IMR-90 (cell line): Measurements from ENCODE around the gene TCERG1. TPM values are rescaled to one million over a fixed set of nuclear protein-coding genes. Genes with fewer than 3 reads are reported as not detected.

Source experiments
- ATAC-seq: fragments of 200-7000 bp; cut with Tn5 transposase; 2 replicates; pipeline ENCODE4 v1.9.1; 2020; ENCODE audit warnings: low read depth, mild to moderate bottlenecking, moderate library complexity
- BruUV-seq: library from RNA; stranded (reverse); fragments of 400-500 nt; replicated peaks from 2 replicates; lab custom pipeline; 2021; lab: Mats Ljungman, UMichigan
- CTCF ChIA-PET: fragments of 300-600 bp; formaldehyde crosslinking; extraction: SDS; loops from one replicate; lab custom pipeline; 2021; ENCODE audit warnings: antibody characterized with exemption; lab: Yijun Ruan, JAX
- POLR2A ChIA-PET: fragments of 300-600 bp; sonication (Branson Sonifier 250); formaldehyde crosslinking; loops from one replicate; lab custom pipeline; 2022; ENCODE audit warnings: antibody characterized with exemption; ENCODE audit not compliant: unreplicated experiment; lab: Charles Lee
- DNase-seq: peaks from one replicate; pipeline ENCODE4 v3.0.0; 2013
- H2AFZ ChIP-seq: replicated peaks from 2 replicates; pipeline ENCODE3; 2013; ENCODE audit warnings: low read length, mild to moderate bottlenecking; ENCODE audit not compliant: poor library complexity
- H2AK5ac ChIP-seq: 2 replicates; pipeline ENCODE4 v1.6.1; 2013; ENCODE audit warnings: low read depth, low read length, inconsistent platforms
- H2AK9ac ChIP-seq: replicated peaks from 2 replicates; pipeline ENCODE3; 2013; ENCODE audit warnings: mild to moderate bottlenecking, low read depth, low read length, moderate library complexity; ENCODE audit not compliant: poor library complexity
- H2BK120ac ChIP-seq: 2 replicates; pipeline ENCODE4 v1.6.1; 2013; ENCODE audit warnings: low read depth, low read length, inconsistent platforms
- H2BK15ac ChIP-seq: 3 replicates; pipeline ENCODE4 v1.6.1; 2013; ENCODE audit warnings: low read depth, low read length, inconsistent platforms
- H2BK20ac ChIP-seq: 2 replicates; pipeline ENCODE4 v1.6.1; 2013; ENCODE audit warnings: low read depth, mild to moderate bottlenecking, inconsistent platforms, low read length, moderate library complexity
- H2BK5ac ChIP-seq: 2 replicates; pipeline ENCODE4 v1.6.1; 2013; ENCODE audit warnings: mild to moderate bottlenecking, low read depth, low read length, inconsistent platforms; ENCODE audit not compliant: poor library complexity, severe bottlenecking
- H3K14ac ChIP-seq: replicated peaks from 2 replicates; pipeline ENCODE4 v1.6.1; 2013; ENCODE audit warnings: low read depth, low read length, inconsistent platforms
- H3K18ac ChIP-seq: 2 replicates; pipeline ENCODE4 v1.6.1; 2013; ENCODE audit warnings: low read depth, low read length, control low read depth
- H3K23ac ChIP-seq: 2 replicates; pipeline ENCODE4 v1.6.1; 2013; ENCODE audit warnings: low read depth, low read length, inconsistent platforms
- H3K27ac ChIP-seq: 2 replicates; pipeline ENCODE4 v1.5.1; 2013; ENCODE audit warnings: mild to moderate bottlenecking, control low read depth, low read length; ENCODE audit not compliant: insufficient read depth
- H3K27me3 ChIP-seq: 2 replicates; pipeline ENCODE4 v1.6.1; 2013; ENCODE audit warnings: low read length; ENCODE audit not compliant: control insufficient read depth, insufficient read depth
- H3K36me3 ChIP-seq: 2 replicates; pipeline ENCODE4 v1.6.1; 2013; ENCODE audit warnings: low read length, mixed read lengths; ENCODE audit not compliant: control insufficient read depth, insufficient read depth
- H3K4ac ChIP-seq: 2 replicates; pipeline ENCODE4 v1.6.1; 2013; ENCODE audit warnings: low read depth, low read length, inconsistent platforms
- H3K4me1 ChIP-seq: 2 replicates; pipeline ENCODE4 v1.6.1; 2013; ENCODE audit warnings: low read length, mixed read lengths; ENCODE audit not compliant: control insufficient read depth, insufficient read depth
- H3K4me2 ChIP-seq: 2 replicates; pipeline ENCODE4 v1.6.1; 2013; ENCODE audit warnings: low read depth, mild to moderate bottlenecking, control low read depth, low read length, moderate library complexity
- H3K4me3 ChIP-seq: 2 replicates; pipeline ENCODE4 v1.5.1; 2013; ENCODE audit warnings: low read depth, mild to moderate bottlenecking, control low read depth, low read length, moderate library complexity; ENCODE audit not compliant: insufficient read depth
- H3K56ac ChIP-seq: 2 replicates; pipeline ENCODE4 v1.6.1; 2013; ENCODE audit warnings: low read length, inconsistent platforms; ENCODE audit not compliant: insufficient read depth; ENCODE audit errors: extremely low read depth
- H3K79me1 ChIP-seq, 2 experiments: 2 replicates each; pipeline ENCODE4 v1.6.1; 2013; ENCODE audit warnings: low read length in 2 of 2, inconsistent platforms in 1 of 2, low read depth in 1 of 2
- H3K9ac ChIP-seq: 2 replicates; pipeline ENCODE4 v1.6.1; 2013; ENCODE audit warnings: low read depth, low read length, control low read depth
- H3K9me1 ChIP-seq: 2 replicates; pipeline ENCODE4 v1.6.1; 2013; ENCODE audit warnings: low read length, inconsistent platforms; ENCODE audit not compliant: insufficient read depth
- H3K9me3 ChIP-seq: 2 replicates; pipeline ENCODE4 v1.6.1; 2013; ENCODE audit warnings: low read length; ENCODE audit not compliant: control insufficient read depth, insufficient read depth
- H4K20me1 ChIP-seq: 2 replicates; pipeline ENCODE4 v1.6.1; 2013; ENCODE audit warnings: low read length, inconsistent platforms; ENCODE audit not compliant: insufficient read depth
- H4K5ac ChIP-seq: 2 replicates; pipeline ENCODE4 v1.6.1; 2013; ENCODE audit warnings: mild to moderate bottlenecking, low read depth, low read length, control low read depth
- H4K8ac ChIP-seq, 2 experiments: 2 replicates each; pipeline ENCODE4 v1.6.1; 2013; ENCODE audit warnings: low read depth in 2 of 2, low read length in 2 of 2, control low read depth in 1 of 2, inconsistent platforms in 1 of 2
- H4K91ac ChIP-seq: 2 replicates; pipeline ENCODE4 v1.6.1; 2013; ENCODE audit warnings: low read depth, low read length, inconsistent platforms; ENCODE audit not compliant: insufficient read depth
- BHLHE40 ChIP-seq: fragments of 150-350 bp; IDR thresholded peaks from 2 replicates; pipeline ENCODE4 v1.6.1; 2016; ENCODE audit warnings: mild to moderate bottlenecking, low read depth, low read length
- CEBPB ChIP-seq: IDR thresholded peaks from 2 replicates; pipeline ENCODE4 v1.6.1; 2012; ENCODE audit warnings: low read depth, low read length, improper control_type of control experiment
- CHD1 ChIP-seq: IDR thresholded peaks from 2 replicates; pipeline ENCODE4 v1.6.1; 2012; ENCODE audit warnings: low read depth, low read length, improper control_type of control experiment
- FOS ChIP-seq: fragments of 150-350 bp; IDR thresholded peaks from 2 replicates; pipeline ENCODE4 v1.6.1; 2016; ENCODE audit warnings: low read depth, low read length
- MAFK ChIP-seq: IDR thresholded peaks from 2 replicates; pipeline ENCODE4 v1.6.1; 2012; ENCODE audit warnings: low read depth, low read length, improper control_type of control experiment
- MAZ ChIP-seq: IDR thresholded peaks from 2 replicates; pipeline ENCODE4 v1.6.1; 2012; ENCODE audit warnings: low read depth, mild to moderate bottlenecking, low read length, improper control_type of control experiment, moderate library complexity, borderline replicate concordance
- MXI1 ChIP-seq: IDR thresholded peaks from 2 replicates; pipeline ENCODE4 v1.6.1; 2012; ENCODE audit warnings: low read depth, mild to moderate bottlenecking, low read length, moderate library complexity, borderline replicate concordance
- NFE2L2 ChIP-seq: fragments of 150-350 bp; IDR thresholded peaks from 2 replicates; pipeline ENCODE4 v1.6.1; 2016; ENCODE audit warnings: low read depth, mild to moderate bottlenecking, low read length
- POLR2A ChIP-seq: IDR thresholded peaks from 2 replicates; pipeline ENCODE4 v1.6.1; 2012; ENCODE audit warnings: mild to moderate bottlenecking, low read depth, low read length
- RAD21 ChIP-seq: IDR thresholded peaks from 2 replicates; pipeline ENCODE4 v1.6.1; 2012; ENCODE audit warnings: low read length, improper control_type of control experiment
- RCOR1 ChIP-seq: IDR thresholded peaks from 2 replicates; pipeline ENCODE4 v1.6.1; 2012; ENCODE audit warnings: mild to moderate bottlenecking, low read length, improper control_type of control experiment; ENCODE audit not compliant: insufficient replicate concordance
- RFX5 ChIP-seq: IDR thresholded peaks from 2 replicates; pipeline ENCODE4 v1.8.0; 2012; ENCODE audit warnings: low read depth, mild to moderate bottlenecking, low read length, moderate library complexity
- SMC3 ChIP-seq: fragments of 150-350 bp; IDR thresholded peaks from 2 replicates; pipeline ENCODE4 v1.6.1; 2016; ENCODE audit warnings: low read depth, mild to moderate bottlenecking, antibody characterized with exemption, low read length, moderate library complexity
- WGBS, 2 experiments: methylation state at CpG; one replicate each; pipeline versions ENCODE4 v1.1.5 to v1.1.7; 2013; ENCODE audit warnings: missing lambda C conversion rate in 2 of 2; ENCODE audit not compliant: insufficient read length in 1 of 2; ENCODE audit errors: extremely low coverage in 2 of 2; 5-methylcytosine and 5-hydroxymethylcytosine counted together
- dilution Hi-C: fragments of 300-500 bp; cut with HindIII; formaldehyde crosslinking; loops from one replicate; pipeline ENCODE4 v1.14.3; 2018; ENCODE audit warnings: low sequenced_read_pairs; ENCODE audit not compliant: unreplicated experiment
- in situ Hi-C: fragments of 300-500 bp; cut with MboI; formaldehyde crosslinking; loops from 3 replicates; pipeline ENCODE4 v1.14.3; 2019; ENCODE audit warnings: low sequenced_read_pairs, inconsistent platforms, mixed read lengths
- intact Hi-C: fragments of 100-400 bp; cut with micrococcal nuclease; formaldehyde crosslinking; loops from 2 replicates; pipeline ENCODE4 v1.10.0; 2022
- polyA plus RNA-seq, 3 experiments: library from polyadenylated mRNA; depleted of rRNA; stranded (reverse); fragments of >200 nt; gene quantifications; 2 replicates each; pipeline ENCODE4 v1.2.3, GENCODE V29; 2012; ENCODE audit warnings: low replicate concordance in 1 of 3
- total RNA-seq: library from RNA; depleted of rRNA; stranded (reverse); fragments of >200 nt; gene quantifications from 2 replicates; pipeline ENCODE4 v1.2.3, GENCODE V29; 2012
- TF ChIP-seq, protein P1 (sequence below): fragments of 150-350 bp; IDR thresholded peaks from 2 replicates; pipeline ENCODE4 v1.6.1; 2017; ENCODE audit warnings: mild to moderate bottlenecking, antibody characterized with exemption, low read length, low read depth
- TF ChIP-seq, protein P2 (sequence below): conservative IDR thresholded peaks from 2 replicates; pipeline ENCODE4 v1.5.1; 2012; ENCODE audit warnings: mild to moderate bottlenecking, low read depth, low read length, improper control_type of control experiment
- TF ChIP-seq, protein P3 (sequence below): fragments of 150-350 bp; IDR thresholded peaks from 2 replicates; pipeline ENCODE4 v1.6.1; 2016; ENCODE audit warnings: low read depth, mild to moderate bottlenecking, low read length, moderate library complexity, borderline replicate concordance

Gene TCERG1
- total and polyA plus RNA-seq, 2 of the 4 experiments (the other 2 are of a cell fraction): 21.9 to 44.7 TPM

DNA sequence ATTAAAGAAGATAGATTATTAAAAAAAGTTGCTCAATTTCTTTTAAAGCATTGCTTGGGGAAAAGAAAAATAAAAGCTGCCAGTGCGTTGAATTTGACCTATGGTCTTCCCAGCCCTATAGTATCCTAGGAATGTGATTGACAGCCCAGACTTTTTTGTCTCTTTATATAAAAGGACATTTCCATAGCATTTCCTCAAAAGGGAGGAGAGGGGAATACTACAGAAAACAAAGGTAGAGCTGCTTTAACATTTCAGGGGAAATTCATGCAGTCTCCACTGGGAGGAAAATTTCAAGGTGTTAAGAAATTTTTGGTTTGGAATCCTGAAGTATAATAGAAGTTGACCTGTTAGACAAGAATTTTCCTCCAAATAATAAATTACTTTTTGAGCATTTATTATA is 86.7 kb downstream of the TCERG1 start:
- CTCF ChIA-PET: interaction anchor here (0.6 to 2.4 kb wide), 13 partner anchors 7 to 1787 kb away, joined by 3 to 17 read pairs (median 4); no protein-coding TSS in a partner anchor
- dilution Hi-C loops: loop anchor here (25.0 kb wide), 1 partner anchor 428 kb away; no protein-coding TSS in a partner anchor

More for the DNA sequence above, 86.7 kb downstream of the TCERG1 start:
- H3K9me3 ChIP-seq: no peaks in the 10 kb centered on the region
- no TSS peak for BruUV-seq
- no peaks in the 10 kb centered on the region for H3K36me3 ChIP-seq
- TF ChIP-seq MAZ (no peak), RAD21 (no peak), BHLHE40 (no peak), FOS (no peak), SMC3 (no peak), NFE2L2 (no peak), RFX5 (no peak), POLR2A (no peak), MAFK (no peak), CHD1 (no peak), MXI1 (no peak), CEBPB (no peak), RCOR1 (no peak)
- TF ChIP-seq, protein P1, sequence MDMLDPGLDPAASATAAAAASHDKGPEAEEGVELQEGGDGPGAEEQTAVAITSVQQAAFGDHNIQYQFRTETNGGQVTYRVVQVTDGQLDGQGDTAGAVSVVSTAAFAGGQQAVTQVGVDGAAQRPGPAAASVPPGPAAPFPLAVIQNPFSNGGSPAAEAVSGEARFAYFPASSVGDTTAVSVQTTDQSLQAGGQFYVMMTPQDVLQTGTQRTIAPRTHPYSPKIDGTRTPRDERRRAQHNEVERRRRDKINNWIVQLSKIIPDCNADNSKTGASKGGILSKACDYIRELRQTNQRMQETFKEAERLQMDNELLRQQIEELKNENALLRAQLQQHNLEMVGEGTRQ: no peak
- TF ChIP-seq, protein P2, sequence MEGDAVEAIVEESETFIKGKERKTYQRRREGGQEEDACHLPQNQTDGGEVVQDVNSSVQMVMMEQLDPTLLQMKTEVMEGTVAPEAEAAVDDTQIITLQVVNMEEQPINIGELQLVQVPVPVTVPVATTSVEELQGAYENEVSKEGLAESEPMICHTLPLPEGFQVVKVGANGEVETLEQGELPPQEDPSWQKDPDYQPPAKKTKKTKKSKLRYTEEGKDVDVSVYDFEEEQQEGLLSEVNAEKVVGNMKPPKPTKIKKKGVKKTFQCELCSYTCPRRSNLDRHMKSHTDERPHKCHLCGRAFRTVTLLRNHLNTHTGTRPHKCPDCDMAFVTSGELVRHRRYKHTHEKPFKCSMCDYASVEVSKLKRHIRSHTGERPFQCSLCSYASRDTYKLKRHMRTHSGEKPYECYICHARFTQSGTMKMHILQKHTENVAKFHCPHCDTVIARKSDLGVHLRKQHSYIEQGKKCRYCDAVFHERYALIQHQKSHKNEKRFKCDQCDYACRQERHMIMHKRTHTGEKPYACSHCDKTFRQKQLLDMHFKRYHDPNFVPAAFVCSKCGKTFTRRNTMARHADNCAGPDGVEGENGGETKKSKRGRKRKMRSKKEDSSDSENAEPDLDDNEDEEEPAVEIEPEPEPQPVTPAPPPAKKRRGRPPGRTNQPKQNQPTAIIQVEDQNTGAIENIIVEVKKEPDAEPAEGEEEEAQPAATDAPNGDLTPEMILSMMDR: no peak
- TF ChIP-seq, protein P3, sequence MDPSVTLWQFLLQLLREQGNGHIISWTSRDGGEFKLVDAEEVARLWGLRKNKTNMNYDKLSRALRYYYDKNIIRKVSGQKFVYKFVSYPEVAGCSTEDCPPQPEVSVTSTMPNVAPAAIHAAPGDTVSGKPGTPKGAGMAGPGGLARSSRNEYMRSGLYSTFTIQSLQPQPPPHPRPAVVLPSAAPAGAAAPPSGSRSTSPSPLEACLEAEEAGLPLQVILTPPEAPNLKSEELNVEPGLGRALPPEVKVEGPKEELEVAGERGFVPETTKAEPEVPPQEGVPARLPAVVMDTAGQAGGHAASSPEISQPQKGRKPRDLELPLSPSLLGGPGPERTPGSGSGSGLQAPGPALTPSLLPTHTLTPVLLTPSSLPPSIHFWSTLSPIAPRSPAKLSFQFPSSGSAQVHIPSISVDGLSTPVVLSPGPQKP: no peak
- H3K4me3 ChIP-seq: no peak overlapping the region
- no peak overlapping the region for H3K18ac ChIP-seq
- H3K27ac ChIP-seq: no peak overlapping the region
- H4K20me1 ChIP-seq: no peaks in the 10 kb centered on the region
- H3K9me1 ChIP-seq: no peaks in the 10 kb centered on the region; the same call in 1 of the 2 replicates
- no peaks in the 10 kb centered on the region for H3K4me1 ChIP-seq
- H4K5ac ChIP-seq: no peak overlapping the region
- H2AK9ac ChIP-seq: no peak overlapping the region
- DNase-seq (no peak), ATAC-seq (no peak)
- no peaks in the 10 kb centered on the region for H3K79me1 ChIP-seq
- POLR2A ChIA-PET: no interaction called here
- H2BK5ac ChIP-seq: no peak overlapping the region
- no peak overlapping the region for H3K23ac ChIP-seq
- in situ Hi-C loops: loop anchor here (25.0 kb wide), 2 partner anchors 828 to 1053 kb away; no protein-coding TSS in a partner anchor
- intact Hi-C loops: loop anchor here (1.0 to 10.0 kb wide), 3 partner anchors 432 to 831 kb away; no protein-coding TSS in a partner anchor
- H4K91ac ChIP-seq: no peak overlapping the region
- no peak overlapping the region for H4K8ac ChIP-seq
- no peak overlapping the region for H2BK120ac ChIP-seq
- H2AK5ac ChIP-seq: no peak overlapping the region
- H3K14ac ChIP-seq: no peak overlapping the region
- no peak overlapping the region for H3K4ac ChIP-seq
- H2BK15ac ChIP-seq: no peak overlapping the region
- no peak overlapping the region for H3K4me2 ChIP-seq
- no peak overlapping the region for H2AFZ ChIP-seq
- H3K27me3 ChIP-seq: peaks cover 6% of the 10 kb centered on the region
- no CpG with 5 or more reads among the region's 1 CpG for whole genome bisulfite sequencing, 2 experiments
- no peak overlapping the region for H3K56ac ChIP-seq
- H2BK20ac ChIP-seq: no peak overlapping the region
- H3K9ac ChIP-seq: no peak overlapping the region
